Pancreas (tissue), 10 donors: ENCODE measurements around the gene LIG3. TPM values are rescaled to one million over a fixed set of nuclear protein-coding genes. Genes with fewer than 3 reads are reported as not detected.

Experiments
- ATAC-seq, 4 donors: fragments of 200-7000 bp; cut with Tn5 transposase; one replicate each; pipeline versions ENCODE4 v1.8.0 to v1.9.1; 2020; ENCODE audit warnings: mild to moderate bottlenecking in 4 of 4, moderate library complexity in 4 of 4
- DNase-seq, 6 donors: peaks; one replicate each; pipeline ENCODE4 v3.0.0-alpha.2; 2020
- FAIRE-seq: peaks from 2 replicates; lab custom pipeline; 2012; peaks lifted over from hg19 to GRCh38; lab: Jason Lieb, UNC
- H3K27ac ChIP-seq, 4 donors: fragments of 200-600 bp; sonication (generic); 1 replicate in 3 of 4; 2 replicates in 1 of 4; pipeline versions ENCODE4 v1.5.0 to v1.8.0; 2020
- H3K27me3 ChIP-seq, 4 donors: fragments of 200-600 bp; one replicate each; pipeline ENCODE4 v1.8.0; 2021
- H3K36me3 ChIP-seq, 3 donors: fragments of 200-600 bp; sonication (generic) in 1 of 3; one replicate each; pipeline versions ENCODE4 v1.5.0 to v1.8.0; 2020 to 2021
- H3K4me1 ChIP-seq, 3 donors: fragments of 200-600 bp; one replicate each; pipeline ENCODE4 v1.8.0; 2021
- H3K4me3 ChIP-seq, 4 donors: fragments of 200-600 bp; sonication (generic) in 2 of 4; one replicate each; pipeline versions ENCODE4 v1.5.0 to v1.8.0; 2020 to 2021
- H3K9me3 ChIP-seq, 4 donors: fragments of 200-600 bp; one replicate each; pipeline ENCODE4 v1.8.0; 2021
- CTCF ChIP-seq, 4 donors: fragments of 200-600 bp; sonication (generic) in 3 of 4; IDR thresholded peaks; one replicate each; pipeline versions ENCODE4 v1.5.0 to v1.8.0; 2021; ENCODE audit warnings: antibody characterized with exemption in 4 of 4
- WGBS, 2 donors: extraction: QIAGEN DNeasy Blood & Tissue Kit; methylation state at CpG; one replicate each; pipeline ENCODE4 v1.1.7; 2013; 5-methylcytosine and 5-hydroxymethylcytosine counted together
- intact Hi-C, 3 donors: fragments of 100-400 bp; cut with DNase I; formaldehyde crosslinking; loops; one replicate each; pipeline versions ENCODE4 v1.11.1 to v1.14.2; 2022
- polyA plus RNA-seq, 2 donors: library from polyadenylated mRNA; stranded (reverse); fragments of 200-250 nt; gene quantifications; one replicate each; pipeline ENCODE4 v1.2.3, GENCODE V29; 2013
- total RNA-seq, 6 donors: library from RNA; stranded (reverse); fragmentation: NEBNext Ultra II Directional in 4 of 6; extraction: Animal tissue kit (Norgen Biotek cat#: 25700) in 4 of 6; gene quantifications; one replicate each; pipeline versions ENCODE4 v1.2.1 to v1.2.4, GENCODE V29; 2021 to 2023
- donor health status: healthy with polysubstance abuse.
- donor health status: DM: no; HTN: no; CAD: no; lungs with moderate emphysema.
- donor health status: DM: no; HTN: no; CAD: no.
- donor health status: control.
- donor health status: control.
- donor health status: Bipolar disorder and iron deficiency.
- donor health status: DM: yes; HTN: yes; CAD: no.
- donor health status: DM: no; HTN: no; CAD: no.
- donor health status: DM: no; HTN: no; CAD: no.
- donor health status: DM: yes; HTN: yes; CAD: no.

The LIG3 gene
- total and polyA plus RNA-seq, 8 donors = 6.4 to 22.2 (median 16.9) TPM

- 81 to 94% methylated on average over 4 of the region's 4 CpGs for WGBS, 2 donors
- H3K9me3 ChIP-seq = no peaks in the 10 kb centered on the region
- intact Hi-C loops = loop anchor here in 2 of 3 donors (5.0 to 10.0 kb wide), 2 partner anchors 74 to 91 kb away; no protein-coding TSS in a partner anchor
- no peak overlapping the region for H3K27ac ChIP-seq
- no peak overlapping the region for H3K4me3 ChIP-seq
- TF ChIP-seq CTCF (IDR thresholded peaks at IDR 0.05) = no peak
- FAIRE-seq (no peak), ATAC-seq (no peak), DNase-seq (no peak)
- H3K27me3 ChIP-seq = no peaks in the 10 kb centered on the region
- no peaks in the 10 kb centered on the region for H3K4me1 ChIP-seq
- H3K36me3 ChIP-seq = peaks cover 0 to 16% (median 0%) of the 10 kb centered on the region in 3 donors
Observed at GRCh38 chr17:35003778-35004177, 23.5 kb downstream of the LIG3 start.

GRCh38 chr17:35006345-35006744 is 26.0 kb downstream of the LIG3 start:
- Histone ChIP-seq H3K9me3 (no peaks in the 10 kb centered on the region), H3K4me1 (no peaks in the 10 kb centered on the region), H3K27ac (no peak overlapping the region), H3K27me3 (no peaks in the 10 kb centered on the region), H3K4me3 (no peak overlapping the region), H3K36me3 (peaks cover 0 to 18% (median under 1%) of the 10 kb centered on the region in 3 donors)
- FAIRE-seq (no peak), DNase-seq (no peak), ATAC-seq (no peak)
- WGBS, 2 donors = 79 to 92% methylated on average over 4 of the region's 4 CpGs
- intact Hi-C loops = loop anchor here in 1 of 3 donors (10.0 kb wide), 1 partner anchor 88 kb away; no protein-coding TSS in a partner anchor
- TF ChIP-seq CTCF (IDR thresholded peaks at IDR 0.05) = no peak

GRCh38 chr17:35006961-35007360 is 26.6 kb downstream of the LIG3 start:
- Histone ChIP-seq H3K4me3 (no peak overlapping the region), H3K4me1 (no peaks in the 10 kb centered on the region), H3K36me3 (peaks cover 0 to 23% (median 6%) of the 10 kb centered on the region in 3 donors), H3K9me3 (no peaks in the 10 kb centered on the region), H3K27ac (no peak overlapping the region), H3K27me3 (no peaks in the 10 kb centered on the region)
- WGBS, 2 donors = 44 to 95% methylated on average over 1 of the region's 1 CpG
- no peak for ATAC-seq
- TF ChIP-seq CTCF (IDR thresholded peaks at IDR 0.05) = no peak
- FAIRE-seq = no peak
- no peak for DNase-seq
- intact Hi-C loops = loop anchor here in 1 of 3 donors (10.0 kb wide), 1 partner anchor 88 kb away; no protein-coding TSS in a partner anchor

- H3K36me3 ChIP-seq = peaks cover 0 to 30% (median 6%) of the 10 kb centered on the region in 3 donors
- no peak for FAIRE-seq
Observed at GRCh38 chr17:35010093-35010492, 29.8 kb downstream of the LIG3 start.

More at GRCh38 chr17:35010093-35010492, 29.8 kb downstream of the LIG3 start:
- H3K9me3 ChIP-seq = no peaks in the 10 kb centered on the region
- no peaks in the 10 kb centered on the region for H3K4me1 ChIP-seq
- no peak for TF ChIP-seq CTCF (IDR thresholded peaks at IDR 0.05)
- intact Hi-C loops = no loop called here
- no peaks in the 10 kb centered on the region for H3K27me3 ChIP-seq
- DNase-seq = no peak
- ATAC-seq = no peak
- WGBS, 2 donors = 82 to 89% methylated on average over 3 of the region's 3 CpGs
- H3K27ac ChIP-seq = no peak overlapping the region
- no peak overlapping the region for H3K4me3 ChIP-seq
